ENCODE data around the gene CRB1.

Gene CRB1

GRCh38 chr1:197424380-197424779, 156.3 kb downstream of the CRB1 start:
- in situ Hi-C loops (cut with HindIII; ENCODE audit: low pct_ligation_motif_present, low sequenced_read_pairs), result no loop called here
- Histone ChIP-seq H3K36me3 (replicated peaks) (no peaks in the 10 kb centered on the region), H3K27me3 (replicated peaks) (no peaks in the 10 kb centered on the region), H3K27ac (no peak overlapping the region), H3K4me3 (ENCODE audit: low read depth, low read length) (no peak overlapping the region)
- TF ChIP-seq CTCF (IDR thresholded peaks at IDR 0.05; ENCODE audit: low read depth, low read length, missing control alignments), result no peak
- no peak for DNase-seq

- no peak overlapping the region for H3K27ac ChIP-seq
- no peaks in the 10 kb centered on the region for H3K36me3 ChIP-seq (replicated peaks)
- DNase-seq, result no peak
- TF ChIP-seq CTCF (IDR thresholded peaks at IDR 0.05; ENCODE audit: low read depth, low read length, missing control alignments), result no peak
- in situ Hi-C loops (cut with HindIII; ENCODE audit: low pct_ligation_motif_present, low sequenced_read_pairs), result no loop called here
- no peaks in the 10 kb centered on the region for H3K27me3 ChIP-seq (replicated peaks)
- H3K4me3 ChIP-seq (ENCODE audit: low read depth, low read length), result no peak overlapping the region
Measured at GRCh38 chr1:197429372-197429771, 161.3 kb downstream of the CRB1 start.

GRCh38 chr1:197435224-197435623, 167.2 kb downstream of the CRB1 start:
- H3K4me3 ChIP-seq (ENCODE audit: low read depth, low read length), result no peak overlapping the region
- no peak for TF ChIP-seq CTCF (IDR thresholded peaks at IDR 0.05; ENCODE audit: low read depth, low read length, missing control alignments)
- no peak overlapping the region for H3K27ac ChIP-seq
- DNase-seq, result peak; percentile 33
- in situ Hi-C loops (cut with HindIII; ENCODE audit: low pct_ligation_motif_present, low sequenced_read_pairs), result no loop called here
- no peaks in the 10 kb centered on the region for H3K27me3 ChIP-seq (replicated peaks)
- H3K36me3 ChIP-seq (replicated peaks), result no peaks in the 10 kb centered on the region

- TF ChIP-seq CTCF (IDR thresholded peaks at IDR 0.05; ENCODE audit: low read depth, low read length, missing control alignments), result no peak
- no peaks in the 10 kb centered on the region for H3K36me3 ChIP-seq (replicated peaks)
- DNase-seq, result no peak
- no peaks in the 10 kb centered on the region for H3K27me3 ChIP-seq (replicated peaks)
- no peak overlapping the region for H3K27ac ChIP-seq
- in situ Hi-C loops (cut with HindIII; ENCODE audit: low pct_ligation_motif_present, low sequenced_read_pairs), result no loop called here
- H3K4me3 ChIP-seq (ENCODE audit: low read depth, low read length), result no peak overlapping the region
Measured at GRCh38 chr1:197437601-197438000, 169.5 kb downstream of the CRB1 start.

- Histone ChIP-seq H3K27ac (no peak overlapping the region), H3K36me3 (replicated peaks) (no peaks in the 10 kb centered on the region), H3K4me3 (ENCODE audit: low read depth, low read length) (no peak overlapping the region), H3K27me3 (replicated peaks) (no peaks in the 10 kb centered on the region)
- DNase-seq, result no peak
- no peak for TF ChIP-seq CTCF (IDR thresholded peaks at IDR 0.05; ENCODE audit: low read depth, low read length, missing control alignments)
- in situ Hi-C loops (cut with HindIII; ENCODE audit: low pct_ligation_motif_present, low sequenced_read_pairs), result no loop called here
Measured at GRCh38 chr1:197438010-197438790, 170.1 kb downstream of the CRB1 start.

All from brain microvascular endothelial cell (primary cell).